H1 (cell line): Measurements from ENCODE around the gene TACR2.

Source experiments
- ATF3 ChIP-seq: IDR thresholded peaks from 2 replicates; pipeline ENCODE4 v1.6.1; 2011; ENCODE audit warnings: low read depth, mild to moderate bottlenecking, low read length; ENCODE audit not compliant: insufficient read depth
- CBX5 ChIP-seq: fragments of 300-800, 300-1000 bp; sonication (generic); IDR thresholded peaks from 2 replicates; pipeline ENCODE4 v1.7.1; 2016; ENCODE audit warnings: antibody characterized with exemption, low read length, low read depth
- CTBP2 ChIP-seq: IDR thresholded peaks from 2 replicates; pipeline ENCODE4 v1.7.0; 2011; ENCODE audit warnings: borderline replicate concordance, mild to moderate bottlenecking, moderate library complexity, mixed read lengths, low read length; ENCODE audit not compliant: insufficient read depth, insufficient read length
- CTCF ChIP-seq, 3 experiments: IDR thresholded peaks; 1 replicate in 2 of 3; 2 replicates in 1 of 3; pipeline versions ENCODE4 v1.5.1 to v1.6.1; 2011; ENCODE audit warnings: low read length in 3 of 3, mild to moderate bottlenecking in 3 of 3, inconsistent platforms in 2 of 3, low read depth in 1 of 3, moderate library complexity in 1 of 3; ENCODE audit not compliant: insufficient read depth in 1 of 3; ENCODE audit errors: control extremely low read depth in 1 of 3
- EGR1 ChIP-seq: IDR thresholded peaks from 2 replicates; pipeline ENCODE4 v1.6.1; 2011; ENCODE audit warnings: low read depth, low read length, borderline replicate concordance
- JUND ChIP-seq: IDR thresholded peaks from 2 replicates; pipeline ENCODE4 v1.6.1; 2011; ENCODE audit warnings: mild to moderate bottlenecking, improper control_type of control experiment, low read length
- MAX ChIP-seq: IDR thresholded peaks from 2 replicates; pipeline ENCODE4 v1.6.1; 2012; ENCODE audit warnings: inconsistent platforms
- NRF1 ChIP-seq: IDR thresholded peaks from 2 replicates; pipeline ENCODE4 v1.6.1; 2011; ENCODE audit warnings: mild to moderate bottlenecking, low read depth, low read length, improper control_type of control experiment
- POLR2A ChIP-seq, 2 experiments: IDR thresholded peaks; 1 replicate in 1 of 2; 2 replicates in 1 of 2; pipeline ENCODE4 v1.6.1; 2011; ENCODE audit warnings: low read depth in 2 of 2, low read length in 2 of 2, mild to moderate bottlenecking in 2 of 2; ENCODE audit errors: control extremely low read depth in 1 of 2
- POLR2AphosphoS5 ChIP-seq: IDR thresholded peaks from 2 replicates; pipeline ENCODE4 v1.6.1; 2011; ENCODE audit warnings: low read depth, low read length
- SIN3A ChIP-seq, 2 experiments: IDR thresholded peaks in 1 of 2; conservative IDR thresholded peaks in 1 of 2; 2 replicates each; pipeline ENCODE4 v1.6.1; 2011 to 2012; ENCODE audit warnings: low read length in 2 of 2, improper control_type of control experiment in 1 of 2, low read depth in 1 of 2, mild to moderate bottlenecking in 1 of 2
- TBP ChIP-seq: IDR thresholded peaks from 2 replicates; pipeline ENCODE4 v1.6.1; 2011; ENCODE audit warnings: low read depth, low read length, improper control_type of control experiment
- TCF12 ChIP-seq: IDR thresholded peaks from 2 replicates; pipeline ENCODE4 v1.6.1; 2011; ENCODE audit warnings: low read depth, mild to moderate bottlenecking, low read length
- YY1 ChIP-seq: IDR thresholded peaks from 2 replicates; pipeline ENCODE4 v1.6.1; 2011; ENCODE audit warnings: low read depth, mild to moderate bottlenecking, low read length

- TF ChIP-seq TCF12, result no peak
- no peak for TF ChIP-seq EGR1
- TF ChIP-seq CTCF (IDR thresholded peaks at IDR 0.05; ENCODE audit: control extremely low read depth in 1 of 3, insufficient read depth in 1 of 3, low read depth in 1 of 3, low read length in 3 of 3), result no peak
- no peak for TF ChIP-seq JUND
- TF ChIP-seq POLR2A (IDR thresholded peaks at IDR 0.05; ENCODE audit: control extremely low read depth in 1 of 2, low read depth in 2 of 2, low read length in 2 of 2), result no peak
- TF ChIP-seq YY1, result no peak
- TF ChIP-seq TBP, result no peak
- TF ChIP-seq MAX, result no peak
- TF ChIP-seq SIN3A (conservative IDR thresholded peaks at IDR 0.05 in 1 of 2, IDR thresholded peaks at IDR 0.05 in 1 of 2; ENCODE audit: low read depth in 1 of 2, low read length in 2 of 2), result no peak
- TF ChIP-seq CTBP2, result no peak
- TF ChIP-seq CBX5, result no peak
- no peak for TF ChIP-seq ATF3
- no peak for TF ChIP-seq NRF1
- no peak for TF ChIP-seq POLR2AphosphoS5
These were observed 38.5 kb upstream of the TACR2 start for GRCh38 chr10:69455006-69455763.
